Suprapubic skin (tissue), 4 donors: ENCODE results near the gene ERBIN.

Experiments
- CTCF ChIP-seq, 2 donors: fragments of 200-600 bp in 1 of 2; fragments of 450-650 bp in 1 of 2; sonication (generic) in 1 of 2; IDR thresholded peaks; one replicate each; pipeline ENCODE4 v1.5.1; 2016 to 2019; ENCODE audit warnings: antibody characterized with exemption in 2 of 2, mild to moderate bottlenecking in 1 of 2, moderate library complexity in 1 of 2
- EP300 ChIP-seq: sonication (generic); formaldehyde crosslinking; IDR thresholded peaks from one replicate; pipeline ENCODE4 v1.6.1; 2017; ENCODE audit warnings: antibody characterized with exemption
- POLR2A ChIP-seq, 2 donors: fragments of 450-650 bp; IDR thresholded peaks; one replicate each; pipeline ENCODE4 v1.6.1; 2017; ENCODE audit warnings: antibody characterized with exemption in 2 of 2, mild to moderate bottlenecking in 2 of 2, moderate library complexity in 2 of 2
- POLR2AphosphoS5 ChIP-seq, 3 donors: sonication (generic); formaldehyde crosslinking; IDR thresholded peaks; one replicate each; pipeline ENCODE4 v1.6.1; 2017; ENCODE audit warnings: antibody characterized with exemption in 3 of 3

GRCh38 chr5:65919773-65920172, 6.6 kb upstream of the ERBIN start:
- TF ChIP-seq CTCF (IDR thresholded peaks at IDR 0.05): no peak
- TF ChIP-seq POLR2AphosphoS5 (IDR thresholded peaks at IDR 0.05): no peak
- no peak for TF ChIP-seq POLR2A (IDR thresholded peaks at IDR 0.05)
- no peak for TF ChIP-seq EP300
